ENCODE data around the gene HAAO.

Gene HAAO

DNA sequence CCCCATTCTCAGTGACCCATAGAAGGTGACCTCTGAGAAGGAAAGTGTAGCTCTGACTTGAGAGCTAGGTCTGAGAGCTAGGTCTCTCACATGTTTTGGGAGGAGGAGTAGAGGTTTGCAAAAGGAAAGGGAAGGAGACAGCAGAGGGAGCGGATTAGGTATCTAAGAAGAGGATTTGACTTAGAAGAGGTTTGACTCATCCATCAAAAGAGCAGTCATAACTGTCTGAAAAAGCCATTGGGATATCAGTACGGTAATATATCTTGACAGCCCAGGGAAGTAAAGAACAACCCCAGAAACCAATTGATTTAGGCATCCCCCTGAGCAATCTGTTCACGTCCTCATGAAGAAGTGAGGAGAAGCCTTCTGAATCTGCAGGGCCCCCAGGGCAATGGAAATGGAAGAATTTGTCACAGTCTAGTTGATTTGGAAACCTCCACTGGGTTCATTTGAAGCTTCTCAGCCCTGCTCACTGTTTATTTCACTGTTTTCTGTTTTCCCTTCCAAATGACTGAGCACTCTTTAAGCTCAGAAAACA lies 47.8 kb downstream of the HAAO start:
- no CpG with 5 or more reads among the region's 3 CpGs for WGBS (ENCODE audit: extremely low coverage, insufficient coverage, low lambda C conversion rate)

DNA sequence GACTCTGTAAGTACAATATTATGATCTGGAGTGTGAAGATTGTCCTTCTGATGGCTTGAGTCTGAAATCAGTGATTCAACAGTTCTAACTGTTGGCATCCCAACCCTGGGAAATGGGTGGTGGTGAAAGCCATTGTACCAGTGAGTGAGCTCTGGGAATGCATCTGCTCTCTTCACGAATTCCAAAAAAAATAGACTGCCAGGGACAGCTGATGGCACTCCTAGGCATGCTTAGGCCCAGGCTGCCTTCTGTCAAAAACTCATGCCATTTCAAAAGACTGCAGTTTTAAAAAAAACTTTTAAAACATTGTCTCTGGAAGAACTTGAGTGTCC lies 48.8 kb downstream of the HAAO start:
- Histone ChIP-seq H3K36me3 (ENCODE audit: control insufficient read depth, insufficient read depth, low read length) (no peaks in the 10 kb centered on the region), H3K79me1 (ENCODE audit: low read length) (no peaks in the 10 kb centered on the region), H2BK5ac (ENCODE audit: low read length) (no peak overlapping the region), H2AK5ac (ENCODE audit: low read length) (no peak overlapping the region), H3K4me1 (ENCODE audit: control insufficient read depth, low read depth, low read length) (no peaks in the 10 kb centered on the region), H3K23ac (ENCODE audit: low read length) (no peak overlapping the region), H3K4ac (ENCODE audit: low read depth, low read length) (no peak overlapping the region), H4K8ac (ENCODE audit: low read depth, low read length) (no peak overlapping the region), H3K4me2 (ENCODE audit: low read length) (no peak overlapping the region), H3K56ac (ENCODE audit: low read length) (no peak overlapping the region), H3K18ac (ENCODE audit: low read length) (no peak overlapping the region), H2BK120ac (ENCODE audit: low read depth, low read length) (no peak overlapping the region), H2BK15ac (replicated peaks; ENCODE audit: low read depth) (no peak overlapping the region), H4K5ac (ENCODE audit: low read length) (no peak overlapping the region), H3K4me3 (ENCODE audit: low read length) (no peak overlapping the region), H3K27ac (ENCODE audit: low read depth, low read length) (no peak overlapping the region), H3K79me2 (ENCODE audit: control insufficient read depth, insufficient read depth, low read length) (no peaks in the 10 kb centered on the region), H3K9ac (ENCODE audit: low read length) (no peak overlapping the region), H3K27me3 (ENCODE audit: insufficient read depth, low read length, poor library complexity) (no peaks in the 10 kb centered on the region)
- DNase-seq, result no peak
- no CpG with 5 or more reads among the region's 1 CpG for WGBS (ENCODE audit: extremely low coverage, insufficient coverage, low lambda C conversion rate)

More for the DNA sequence above, 47.8 kb downstream of the HAAO start:
- Histone ChIP-seq H3K56ac (ENCODE audit: low read length) (no peak overlapping the region), H3K79me2 (ENCODE audit: control insufficient read depth, insufficient read depth, low read length) (no peaks in the 10 kb centered on the region), H2BK15ac (replicated peaks; ENCODE audit: low read depth) (no peak overlapping the region), H3K4me1 (ENCODE audit: control insufficient read depth, low read depth, low read length) (no peaks in the 10 kb centered on the region), H3K36me3 (ENCODE audit: control insufficient read depth, insufficient read depth, low read length) (no peaks in the 10 kb centered on the region), H2BK120ac (ENCODE audit: low read depth, low read length) (no peak overlapping the region), H2AK5ac (ENCODE audit: low read length) (no peak overlapping the region), H3K4ac (ENCODE audit: low read depth, low read length) (no peak overlapping the region), H3K27ac (ENCODE audit: low read depth, low read length) (no peak overlapping the region), H3K18ac (ENCODE audit: low read length) (no peak overlapping the region), H3K23ac (ENCODE audit: low read length) (no peak overlapping the region), H3K79me1 (ENCODE audit: low read length) (no peaks in the 10 kb centered on the region), H4K8ac (ENCODE audit: low read depth, low read length) (no peak overlapping the region), H3K4me2 (ENCODE audit: low read length) (no peak overlapping the region), H3K4me3 (ENCODE audit: low read length) (no peak overlapping the region), H4K5ac (ENCODE audit: low read length) (no peak overlapping the region), H3K27me3 (ENCODE audit: insufficient read depth, low read length, poor library complexity) (no peaks in the 10 kb centered on the region), H2BK5ac (ENCODE audit: low read length) (no peak overlapping the region), H3K9ac (ENCODE audit: low read length) (no peak overlapping the region)
- no peak for DNase-seq

DNA sequence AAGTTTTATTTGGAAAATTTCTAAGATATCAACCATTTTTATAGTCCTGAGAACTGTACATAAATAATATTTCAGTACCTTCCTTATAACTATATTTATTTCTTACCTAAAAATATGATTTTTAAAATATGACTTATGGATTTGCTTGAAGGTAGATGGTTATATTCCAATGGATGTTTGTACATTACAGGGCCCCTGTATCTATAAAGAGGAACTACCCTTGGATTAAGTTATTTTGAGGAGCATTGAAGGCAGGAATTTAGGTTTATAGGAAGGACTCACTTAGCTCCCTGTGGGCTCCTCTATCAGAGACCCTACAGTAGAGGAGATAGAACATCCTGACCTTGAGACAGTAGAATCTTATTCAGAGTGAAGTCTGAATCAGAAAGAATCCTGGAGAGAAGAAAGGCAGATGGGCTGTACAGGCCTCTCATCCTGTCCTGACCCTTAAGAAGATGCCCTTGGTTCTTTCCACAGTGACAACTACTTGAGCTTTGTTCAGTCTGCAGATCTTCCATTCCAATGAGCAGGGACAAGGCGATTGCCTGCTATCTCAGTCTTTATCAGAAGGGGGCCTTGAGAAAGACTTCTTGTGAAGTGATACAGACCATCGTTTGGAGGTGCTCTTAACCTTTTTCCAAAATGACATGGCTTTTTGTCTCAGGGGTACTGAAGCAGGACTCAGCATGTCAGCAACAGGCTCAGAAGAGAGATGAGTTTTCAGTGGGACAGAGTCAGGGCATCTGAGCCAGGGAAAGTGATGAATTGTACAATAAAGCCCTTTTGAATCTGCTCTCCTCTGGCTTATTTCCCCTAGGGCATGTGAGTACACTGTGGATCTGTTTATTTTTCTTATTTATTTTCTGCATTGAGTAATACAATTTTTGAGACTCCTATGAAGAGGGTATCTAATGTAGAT lies 49.4 kb downstream of the HAAO start:
- Histone ChIP-seq H3K27ac (ENCODE audit: low read depth, low read length) (no peak overlapping the region), H2AK5ac (ENCODE audit: low read length) (no peak overlapping the region), H3K4me3 (ENCODE audit: low read length) (no peak overlapping the region), H3K27me3 (ENCODE audit: insufficient read depth, low read length, poor library complexity) (no peaks in the 10 kb centered on the region), H3K4me2 (ENCODE audit: low read length) (no peak overlapping the region), H3K9ac (ENCODE audit: low read length) (no peak overlapping the region), H2BK120ac (ENCODE audit: low read depth, low read length) (no peak overlapping the region), H3K4me1 (ENCODE audit: control insufficient read depth, low read depth, low read length) (no peaks in the 10 kb centered on the region), H2BK5ac (ENCODE audit: low read length) (no peak overlapping the region), H4K5ac (ENCODE audit: low read length) (no peak overlapping the region), H4K8ac (ENCODE audit: low read depth, low read length) (no peak overlapping the region), H3K56ac (ENCODE audit: low read length) (no peak overlapping the region), H2BK15ac (replicated peaks; ENCODE audit: low read depth) (no peak overlapping the region), H3K79me2 (ENCODE audit: control insufficient read depth, insufficient read depth, low read length) (no peaks in the 10 kb centered on the region), H3K23ac (ENCODE audit: low read length) (no peak overlapping the region), H3K36me3 (ENCODE audit: control insufficient read depth, insufficient read depth, low read length) (no peaks in the 10 kb centered on the region), H3K4ac (ENCODE audit: low read depth, low read length) (no peak overlapping the region), H3K18ac (ENCODE audit: low read length) (no peak overlapping the region), H3K79me1 (ENCODE audit: low read length) (no peaks in the 10 kb centered on the region)
- peak; percentile 35 for DNase-seq
- no CpG with 5 or more reads among the region's 2 CpGs for WGBS (ENCODE audit: extremely low coverage, insufficient coverage, low lambda C conversion rate)

DNA sequence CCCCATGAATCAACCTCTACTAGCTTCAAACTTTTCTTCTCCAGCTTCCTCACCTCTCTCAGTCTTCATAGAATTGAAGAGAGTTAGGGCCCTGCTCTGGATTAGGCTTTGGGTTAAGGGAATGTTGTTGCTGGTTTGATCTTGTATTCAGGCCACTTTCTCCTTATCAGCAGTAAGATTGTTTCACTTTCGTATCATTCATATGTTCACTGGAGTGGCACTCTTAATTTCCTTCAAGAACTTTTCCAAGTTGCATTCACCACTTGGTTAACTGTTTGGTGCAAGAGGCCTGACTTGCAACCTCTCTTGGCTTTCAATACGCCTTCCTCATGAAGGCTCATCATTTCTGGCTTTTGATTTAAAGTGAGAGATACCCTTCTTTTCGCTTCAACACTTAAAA lies 51.2 kb downstream of the HAAO start:
- no peaks in the 10 kb centered on the region for H3K79me1 ChIP-seq (ENCODE audit: low read length)
- no CpG with 5 or more reads among the region's 3 CpGs for WGBS (ENCODE audit: extremely low coverage, insufficient coverage, low lambda C conversion rate)
- no peak overlapping the region for H4K5ac ChIP-seq (ENCODE audit: low read length)
- no peaks in the 10 kb centered on the region for H3K79me2 ChIP-seq (ENCODE audit: control insufficient read depth, insufficient read depth, low read length)
- H2AK5ac ChIP-seq (ENCODE audit: low read length), result no peak overlapping the region
- no peak overlapping the region for H3K18ac ChIP-seq (ENCODE audit: low read length)
- no peak overlapping the region for H3K9ac ChIP-seq (ENCODE audit: low read length)
- H3K27me3 ChIP-seq (ENCODE audit: insufficient read depth, low read length, poor library complexity), result no peaks in the 10 kb centered on the region
- no peak overlapping the region for H3K4ac ChIP-seq (ENCODE audit: low read depth, low read length)
- no peak overlapping the region for H3K23ac ChIP-seq (ENCODE audit: low read length)
- H3K4me3 ChIP-seq (ENCODE audit: low read length), result no peak overlapping the region
- H2BK5ac ChIP-seq (ENCODE audit: low read length), result no peak overlapping the region
- no peaks in the 10 kb centered on the region for H3K4me1 ChIP-seq (ENCODE audit: control insufficient read depth, low read depth, low read length)
- H3K56ac ChIP-seq (ENCODE audit: low read length), result no peak overlapping the region
- H2BK120ac ChIP-seq (ENCODE audit: low read depth, low read length), result no peak overlapping the region
- no peak overlapping the region for H2BK15ac ChIP-seq (replicated peaks; ENCODE audit: low read depth)
- no peak overlapping the region for H3K27ac ChIP-seq (ENCODE audit: low read depth, low read length)
- H3K4me2 ChIP-seq (ENCODE audit: low read length), result no peak overlapping the region
- no peaks in the 10 kb centered on the region for H3K36me3 ChIP-seq (ENCODE audit: control insufficient read depth, insufficient read depth, low read length)
- no peak overlapping the region for H4K8ac ChIP-seq (ENCODE audit: low read depth, low read length)
- DNase-seq, result no peak

DNA sequence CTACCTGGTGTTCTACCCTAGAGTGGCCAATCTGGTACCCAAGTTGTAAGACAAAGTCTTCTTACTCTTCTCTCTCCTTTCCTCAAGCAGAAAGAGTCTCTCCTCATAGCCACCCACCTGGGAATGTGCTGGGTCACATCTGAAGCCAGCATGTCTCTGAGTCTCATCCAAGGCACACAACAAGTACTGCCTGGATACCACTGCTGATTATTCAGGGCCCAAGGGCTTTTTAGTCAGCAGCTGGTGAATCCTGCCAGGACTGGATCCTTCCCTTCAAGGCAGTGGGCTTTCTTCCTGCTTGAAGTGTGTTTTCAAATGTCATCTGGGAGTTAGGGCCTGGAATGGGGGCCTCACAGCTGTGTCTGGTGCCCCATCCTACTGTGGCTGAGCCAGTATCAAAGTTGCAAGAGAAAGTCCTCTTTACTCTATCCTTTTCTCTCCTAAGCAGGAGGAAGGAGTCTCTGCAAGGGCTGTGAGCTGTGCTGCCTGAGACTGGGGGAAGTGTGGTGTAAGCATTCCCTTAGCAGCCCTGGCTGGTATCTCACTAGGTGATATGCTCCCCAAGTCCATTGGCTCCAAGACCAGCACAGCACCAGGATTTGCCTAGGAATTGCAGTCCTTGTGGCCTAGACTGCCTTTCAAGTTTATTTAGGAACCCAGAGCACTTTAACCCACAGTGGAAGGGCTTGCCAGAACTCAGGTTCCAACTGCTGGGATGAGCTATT lies 55.6 kb downstream of the HAAO start:
- no peak overlapping the region for H2BK15ac ChIP-seq (replicated peaks; ENCODE audit: low read depth)
- DNase-seq, result no peak
- no peaks in the 10 kb centered on the region for H3K27me3 ChIP-seq (ENCODE audit: insufficient read depth, low read length, poor library complexity)
- H3K27ac ChIP-seq (ENCODE audit: low read depth, low read length), result no peak overlapping the region
- no peak overlapping the region for H4K5ac ChIP-seq (ENCODE audit: low read length)
- H3K18ac ChIP-seq (ENCODE audit: low read length), result no peak overlapping the region
- H4K8ac ChIP-seq (ENCODE audit: low read depth, low read length), result no peak overlapping the region
- H2BK5ac ChIP-seq (ENCODE audit: low read length), result no peak overlapping the region
- H3K36me3 ChIP-seq (ENCODE audit: control insufficient read depth, insufficient read depth, low read length), result no peaks in the 10 kb centered on the region
- no peak overlapping the region for H2BK120ac ChIP-seq (ENCODE audit: low read depth, low read length)
- H3K79me1 ChIP-seq (ENCODE audit: low read length), result no peaks in the 10 kb centered on the region
- no peak overlapping the region for H3K4me2 ChIP-seq (ENCODE audit: low read length)
- peak overlapping the region; percentile 25 for H3K56ac ChIP-seq (ENCODE audit: low read length)
- H2AK5ac ChIP-seq (ENCODE audit: low read length), result no peak overlapping the region
- H3K9ac ChIP-seq (ENCODE audit: low read length), result no peak overlapping the region
- H3K4me1 ChIP-seq (ENCODE audit: control insufficient read depth, low read depth, low read length), result no peaks in the 10 kb centered on the region
- H3K23ac ChIP-seq (ENCODE audit: low read length), result no peak overlapping the region
- no peak overlapping the region for H3K4ac ChIP-seq (ENCODE audit: low read depth, low read length)
- no peaks in the 10 kb centered on the region for H3K79me2 ChIP-seq (ENCODE audit: control insufficient read depth, insufficient read depth, low read length)
- H3K4me3 ChIP-seq (ENCODE audit: low read length), result no peak overlapping the region

Measured in mesendoderm (in vitro differentiated cells).